ENCODE results near the gene CLBA1.
A peak's percentile ranks its signal among the peaks of the same experiment; 100 is the strongest.
"Not testable (repeated sequence)": the region's sequence is repeated elsewhere in the genome, so short reads cannot be mapped to it uniquely, and the experiment has no call there.

CLBA1 gene

GRCh38 chr14:104985675-104986486 is at the start of gene CLBA1:
TSS of gene CLBA1 (plus strand) at chr14:104985788. CDS start at chr14:104986432, 644 bp downstream.
- DNase-seq (ENCODE audit: low read depth), result peak; percentile 83

- DNase-seq (ENCODE audit: low read depth), result no peak
Observed at GRCh38 chr14:104935955-104936354, 49.6 kb upstream of the CLBA1 start.

DNA sequence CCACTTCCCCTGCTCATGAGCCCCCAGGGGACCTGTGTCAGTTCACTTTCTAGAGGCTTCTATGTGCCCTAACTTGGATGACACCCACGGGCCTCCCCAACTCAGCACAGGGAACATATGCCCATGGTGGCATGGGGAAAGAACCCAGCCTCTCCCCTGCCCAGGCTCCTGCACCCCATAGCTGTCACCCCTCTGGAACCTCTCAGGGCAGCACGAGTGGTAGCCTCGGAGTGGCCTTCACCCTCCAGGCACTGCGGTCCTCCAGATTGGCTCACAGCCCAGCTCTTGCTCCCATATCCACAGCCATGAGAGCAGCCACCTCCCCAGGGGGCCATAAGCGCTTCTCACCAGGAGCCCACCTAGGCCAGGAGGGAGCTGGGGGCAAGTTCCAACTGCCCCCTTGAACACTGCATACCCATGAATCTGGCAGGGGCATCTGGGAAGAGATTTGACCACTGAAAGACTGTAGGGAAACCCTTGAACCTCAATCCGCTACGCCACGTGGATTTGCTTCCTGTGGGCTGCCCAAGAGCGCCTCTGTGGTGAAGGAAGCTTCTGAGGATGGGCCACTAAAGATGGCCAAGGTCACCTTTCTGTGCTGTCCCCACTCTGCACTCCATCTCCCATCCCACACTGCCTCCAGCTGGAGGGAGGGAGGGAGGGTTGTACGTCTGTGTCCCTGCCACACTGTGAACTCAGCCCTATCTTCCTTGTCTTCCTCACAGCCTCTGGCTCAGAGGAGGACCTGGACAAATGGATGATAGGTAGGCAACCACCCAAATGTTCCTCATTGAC is 49.0 kb upstream of the CLBA1 start:
- DNase-seq (ENCODE audit: low read depth), result no peak

DNA sequence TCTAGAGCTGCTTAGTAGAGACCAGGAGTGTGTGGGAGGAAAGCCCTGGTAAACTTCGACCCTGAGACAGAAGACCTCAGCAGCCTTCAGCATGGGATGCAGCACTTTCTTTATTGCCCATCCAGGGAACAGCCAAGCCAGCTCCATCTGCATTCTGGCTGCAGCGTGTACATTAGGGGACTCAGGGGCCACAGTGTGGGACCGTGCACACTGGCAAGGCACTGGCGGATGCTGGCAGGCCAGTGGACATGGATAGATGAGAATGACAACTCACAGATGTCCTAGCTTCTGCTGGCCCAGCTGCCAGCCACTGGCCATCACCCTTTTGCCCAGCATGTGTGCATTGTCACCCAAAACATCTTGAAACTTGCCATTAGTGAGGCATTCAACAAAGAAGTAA is 48.4 kb upstream of the CLBA1 start:
- no peak for DNase-seq (ENCODE audit: low read depth)

GRCh38 chr14:104937694-104938365 is 47.8 kb upstream of the CLBA1 start:
- no peak for DNase-seq (ENCODE audit: low read depth)

- DNase-seq (ENCODE audit: low read depth), result no peak
Observed at GRCh38 chr14:104938436-104938835, 47.2 kb upstream of the CLBA1 start.

- no peak for DNase-seq (ENCODE audit: low read depth)
Observed at GRCh38 chr14:104938960-104939359, 46.6 kb upstream of the CLBA1 start.

DNA sequence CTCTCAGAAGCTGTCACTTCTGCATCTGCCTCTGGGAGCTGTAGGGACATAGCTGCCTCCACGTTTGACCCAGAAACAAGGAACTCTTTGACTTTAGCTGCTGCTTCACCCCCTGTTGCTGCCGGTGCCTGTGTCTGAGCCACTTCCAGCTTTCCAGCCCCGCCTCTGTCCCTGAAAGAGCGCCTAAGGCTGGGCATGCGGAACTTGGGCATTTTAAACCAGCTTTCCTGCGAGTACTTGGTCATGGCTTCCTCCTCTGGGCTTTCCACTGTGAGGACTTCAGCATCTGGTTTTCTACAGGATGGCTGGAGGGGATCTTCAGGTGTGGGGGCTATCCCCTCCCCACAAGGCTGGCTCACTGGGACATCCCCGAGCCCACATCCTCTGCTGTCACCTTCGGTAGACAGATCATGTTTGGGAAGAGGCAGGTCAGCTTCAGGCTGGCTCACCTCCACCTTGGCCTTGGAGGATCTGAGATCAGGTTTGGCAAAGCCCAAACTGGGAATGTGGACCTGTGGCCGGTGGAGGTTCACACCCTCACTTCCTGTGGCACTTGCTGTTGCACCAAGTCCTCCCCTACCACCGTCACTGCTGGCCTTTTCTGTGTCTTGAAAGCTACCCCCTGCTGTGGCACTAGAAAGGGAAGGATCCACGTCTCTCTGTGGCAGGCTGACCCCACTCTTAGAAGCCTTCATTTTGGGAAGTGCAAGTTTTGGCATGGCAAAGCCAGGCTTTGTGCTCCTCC is 45.8 kb upstream of the CLBA1 start:
- no peak for DNase-seq (ENCODE audit: low read depth)

GRCh38 chr14:104940526-104941150 is 45.0 kb upstream of the CLBA1 start:
- no peak for DNase-seq (ENCODE audit: low read depth)

GRCh38 chr14:104941508-104942365 is 43.9 kb upstream of the CLBA1 start:
- DNase-seq (ENCODE audit: low read depth), result no peak

DNA sequence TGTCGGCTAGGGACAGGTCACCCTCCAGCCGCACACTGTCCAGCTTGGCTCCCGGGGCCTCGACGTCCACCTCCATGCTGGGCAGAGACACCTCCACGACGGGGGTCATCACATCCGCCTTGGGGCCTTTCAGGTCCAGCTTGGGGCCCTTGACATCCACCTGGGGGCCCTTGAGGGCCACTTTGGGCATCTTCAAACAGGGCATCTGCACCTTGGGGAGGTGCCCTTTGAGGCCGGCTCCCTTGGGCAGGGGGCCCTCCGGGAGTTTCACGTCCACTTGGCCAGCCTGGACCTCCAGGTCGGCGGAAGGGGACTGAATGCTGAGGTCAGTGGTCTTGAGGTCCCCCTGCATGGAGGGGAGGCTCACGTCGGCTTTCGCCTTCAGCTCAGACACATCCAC is 43.0 kb upstream of the CLBA1 start:
- DNase-seq (ENCODE audit: low read depth), result no peak

GRCh38 chr14:104943216-104944015 is 42.2 kb upstream of the CLBA1 start:
- DNase-seq (ENCODE audit: low read depth), result not testable (repeated sequence)

DNA sequence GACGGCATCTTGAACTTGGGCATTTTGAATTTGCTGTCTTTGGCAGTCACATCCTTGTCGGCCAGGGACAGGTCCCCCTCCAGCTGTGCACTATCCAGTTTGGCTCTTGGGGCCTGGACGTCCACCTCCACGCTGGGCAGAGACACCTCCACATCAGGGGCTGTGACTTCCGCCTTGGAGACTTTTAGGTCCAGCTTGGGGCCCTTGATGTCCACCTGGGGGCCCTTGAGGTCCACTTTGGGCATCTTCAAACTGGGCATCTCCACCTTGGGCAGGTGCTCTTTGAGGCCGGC is 41.6 kb upstream of the CLBA1 start:
- not testable (repeated sequence) for DNase-seq (ENCODE audit: low read depth)

DNA sequence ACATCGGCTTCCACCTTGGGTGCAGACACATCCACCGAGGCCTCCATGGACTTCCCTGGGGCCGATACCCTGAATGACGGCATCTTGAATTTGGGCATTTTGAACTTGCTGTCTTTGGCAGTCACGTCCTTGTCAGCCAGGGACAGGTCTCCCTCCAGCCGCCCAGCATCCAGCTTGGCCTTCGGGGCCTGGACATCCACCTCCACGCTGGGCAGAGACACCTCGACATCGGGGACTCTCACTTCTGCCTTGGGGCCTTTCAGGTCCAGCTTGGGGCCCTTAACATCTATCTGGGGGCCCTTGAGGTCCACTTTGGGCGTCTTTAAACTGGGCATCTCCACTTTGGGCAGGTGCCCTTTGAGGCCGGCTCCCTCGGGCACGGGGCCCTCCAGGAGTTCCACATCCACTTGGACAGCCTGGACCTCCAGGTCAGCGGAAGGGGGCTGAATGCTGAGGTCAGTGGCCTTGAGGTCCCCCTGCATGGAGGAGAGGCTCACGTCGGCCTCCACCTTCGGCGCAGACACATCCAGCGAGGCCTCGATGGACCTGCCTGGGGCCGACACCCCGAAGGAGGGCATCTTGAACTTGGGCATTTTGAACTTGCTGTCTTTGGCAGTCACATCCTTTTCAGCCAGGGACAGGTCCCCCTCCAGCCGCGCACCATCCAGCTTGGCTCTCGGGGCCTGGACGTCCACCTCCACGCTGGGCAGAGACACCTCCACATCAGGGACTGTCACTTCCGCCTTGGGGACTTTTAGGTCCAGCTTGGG is 41.0 kb upstream of the CLBA1 start:
- DNase-seq (ENCODE audit: low read depth), result not testable (repeated sequence)

DNA sequence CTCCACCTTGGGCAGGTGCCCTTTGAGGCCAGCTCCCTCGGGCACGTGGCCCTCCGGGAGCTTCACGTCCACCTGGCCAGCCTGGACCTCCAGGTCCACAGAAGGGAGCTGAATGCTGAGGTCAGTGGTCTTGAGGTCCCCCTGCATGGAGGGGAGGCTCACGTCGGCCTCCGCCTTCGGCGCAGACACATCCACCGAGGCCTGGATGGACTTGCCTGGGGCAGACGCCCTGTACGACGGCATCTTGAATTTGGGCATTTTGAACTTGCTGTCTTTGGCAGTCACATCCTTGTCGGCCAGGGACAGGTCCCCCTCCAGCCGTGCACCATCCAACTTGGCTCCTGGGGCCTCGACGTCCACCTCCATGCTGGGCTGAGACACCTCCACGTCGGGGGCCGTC is 40.3 kb upstream of the CLBA1 start:
- DNase-seq (ENCODE audit: low read depth), result not testable (repeated sequence)

DNA sequence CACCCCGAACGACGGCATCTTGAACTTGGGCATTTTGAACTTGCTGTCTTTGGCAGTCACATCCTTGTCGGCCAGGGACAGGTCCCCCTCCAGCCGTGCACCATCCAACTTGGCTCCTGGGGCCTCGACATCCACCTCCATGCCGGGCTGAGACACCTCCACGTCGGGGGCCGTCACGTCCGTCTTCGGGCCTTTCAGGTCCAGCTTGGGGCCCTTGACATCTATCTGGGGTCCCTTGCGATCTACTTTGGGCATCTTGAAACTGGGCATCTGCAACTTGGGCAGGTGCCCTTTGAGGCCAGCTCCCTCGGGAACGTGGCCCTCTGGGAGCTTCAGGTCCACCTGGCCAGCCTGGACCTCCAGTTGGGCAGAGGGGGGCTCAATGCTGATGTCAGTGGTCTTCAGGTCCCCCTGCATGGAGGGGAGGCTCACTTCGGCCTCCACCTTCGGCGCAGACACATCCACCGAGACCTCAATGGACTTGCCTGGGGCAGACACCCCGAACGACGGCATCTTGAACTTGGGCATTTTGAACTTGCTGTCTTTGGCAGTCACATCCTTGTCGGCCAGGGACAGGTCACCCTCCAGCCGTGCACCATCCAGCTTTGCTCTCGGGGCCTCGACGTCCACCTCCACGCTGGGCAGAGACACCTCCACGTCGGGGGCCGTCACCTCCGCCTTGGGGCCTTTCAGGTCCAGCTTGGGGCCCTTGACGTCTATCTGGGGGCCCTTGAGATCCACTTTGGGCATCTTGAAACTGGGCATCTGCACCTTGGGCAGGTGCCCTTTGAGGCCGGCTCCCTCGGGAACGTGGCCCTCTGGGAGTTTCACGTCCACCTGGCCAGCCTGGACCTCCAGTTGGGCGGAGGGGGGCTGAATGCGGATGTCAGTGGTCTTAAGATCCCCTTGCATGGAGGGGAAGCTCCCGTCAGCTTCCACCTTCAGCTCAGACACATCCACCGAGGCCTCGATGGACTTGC is 39.3 kb upstream of the CLBA1 start:
- DNase-seq (ENCODE audit: low read depth), result not testable (repeated sequence)

GRCh38 chr14:104947201-104947600 is 38.4 kb upstream of the CLBA1 start:
- not testable (repeated sequence) for DNase-seq (ENCODE audit: low read depth)
